HG03520 (cell line): ENCODE data around the gene EN1.

Experiments
- ATAC-seq: cut with Tn5 transposase; IDR thresholded peaks from one replicate; pipeline ENCODE4 v1.9.1; 2021; ENCODE audit warnings: mild to moderate bottlenecking, moderate library complexity; ENCODE audit not compliant: unreplicated experiment

EN1 gene

GRCh38 chr2:118856330-118856977, 9.0 kb upstream of the EN1 start:
- no peak for ATAC-seq

GRCh38 chr2:118855451-118856279, 8.2 kb upstream of the EN1 start:
- peak; percentile 87 for ATAC-seq

GRCh38 chr2:118854507-118855345, 7.3 kb upstream of the EN1 start:
- no peak for ATAC-seq

- no peak for ATAC-seq
Measured at GRCh38 chr2:118853651-118854291, 6.3 kb upstream of the EN1 start.

- no peak for ATAC-seq
Measured at GRCh38 chr2:118853129-118853640, 5.7 kb upstream of the EN1 start.

- no peak for ATAC-seq
Measured at GRCh38 chr2:118852605-118853128, 5.2 kb upstream of the EN1 start.

- no peak for ATAC-seq
Measured at GRCh38 chr2:118851650-118852049, 4.2 kb upstream of the EN1 start.

GRCh38 chr2:118850901-118851415, 3.5 kb upstream of the EN1 start:
- no peak for ATAC-seq

GRCh38 chr2:118850168-118850900, 2.9 kb upstream of the EN1 start:
- ATAC-seq = no peak

- no peak for ATAC-seq
Measured at GRCh38 chr2:118849226-118850167, 2.0 kb upstream of the EN1 start.

- no peak for ATAC-seq
Measured at GRCh38 chr2:118848381-118849225, 1.2 kb upstream of the EN1 start.

- no peak for ATAC-seq
Measured at GRCh38 chr2:118847762-118848172, 319 bp upstream of the EN1 start.

GRCh38 chr2:118846442-118846952, 951 bp downstream of the EN1 start:
- ATAC-seq = no peak

GRCh38 chr2:118845522-118846441, 1.7 kb downstream of the EN1 start:
- ATAC-seq = no peak

- ATAC-seq = no peak
Measured at GRCh38 chr2:118845005-118845521, 2.4 kb downstream of the EN1 start.
